Measurements from ENCODE around the gene TAS2R1.
"Not testable (repeated sequence)": the region's sequence is repeated elsewhere in the genome, so short reads cannot be mapped to it uniquely, and the experiment has no call there.

TAS2R1 gene

DNA sequence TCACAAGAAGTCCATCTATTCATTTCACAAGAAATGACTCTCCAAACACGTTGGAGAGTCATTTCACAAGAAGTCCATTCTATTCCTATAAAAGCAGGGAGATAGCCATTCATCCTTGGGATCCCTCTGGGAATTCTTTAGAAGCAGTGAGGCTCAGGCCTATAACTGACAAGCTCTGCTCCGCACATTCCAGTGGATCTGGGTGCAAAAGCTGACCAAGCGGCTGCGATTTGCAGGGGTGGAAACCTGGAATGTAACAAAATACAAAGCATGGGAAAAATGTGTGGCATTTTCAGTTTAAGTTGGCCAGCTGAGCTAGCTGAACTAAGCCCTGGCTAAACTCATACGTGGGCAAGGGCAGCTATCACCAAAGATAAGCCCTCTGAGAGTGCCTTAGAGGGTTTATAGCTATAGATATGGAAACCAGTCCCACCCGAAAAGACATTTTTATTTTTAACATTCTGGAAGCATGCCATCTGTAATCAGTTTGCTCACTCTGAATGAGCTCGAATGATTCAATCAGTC lies 8.7 kb downstream of the TAS2R1 start:
- DNase-seq: no peak

- DNase-seq: no peak
Observed at GRCh38 chr5:9619331-9620092, 10.6 kb downstream of the TAS2R1 start.

- DNase-seq: no peak
Observed at GRCh38 chr5:9617739-9618504, 12.2 kb downstream of the TAS2R1 start.

- no peak for DNase-seq
Observed at GRCh38 chr5:9617221-9617620, 12.9 kb downstream of the TAS2R1 start.

- DNase-seq: no peak
Observed at GRCh38 chr5:9615331-9615730, 14.8 kb downstream of the TAS2R1 start.

DNA sequence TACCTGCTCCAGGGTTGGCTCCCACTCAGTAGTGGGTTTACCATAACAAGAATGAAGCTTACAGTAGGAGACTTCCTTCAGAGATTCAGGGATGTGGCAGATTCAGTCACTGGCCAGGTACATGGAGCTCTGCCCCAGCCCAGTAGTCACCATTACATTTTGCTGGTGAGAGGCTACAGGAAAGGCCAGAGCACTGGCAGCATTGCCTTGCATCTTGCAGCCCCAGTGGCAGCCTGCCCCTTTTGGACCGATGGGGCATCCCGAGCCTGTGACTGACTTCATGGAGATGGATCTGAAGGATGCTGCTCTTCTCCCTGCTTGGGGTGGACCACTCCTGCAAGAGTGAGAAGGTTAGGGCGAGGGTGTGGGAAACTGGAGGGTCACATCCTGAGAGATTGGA lies 16.8 kb downstream of the TAS2R1 start:
- no peak for DNase-seq

DNA sequence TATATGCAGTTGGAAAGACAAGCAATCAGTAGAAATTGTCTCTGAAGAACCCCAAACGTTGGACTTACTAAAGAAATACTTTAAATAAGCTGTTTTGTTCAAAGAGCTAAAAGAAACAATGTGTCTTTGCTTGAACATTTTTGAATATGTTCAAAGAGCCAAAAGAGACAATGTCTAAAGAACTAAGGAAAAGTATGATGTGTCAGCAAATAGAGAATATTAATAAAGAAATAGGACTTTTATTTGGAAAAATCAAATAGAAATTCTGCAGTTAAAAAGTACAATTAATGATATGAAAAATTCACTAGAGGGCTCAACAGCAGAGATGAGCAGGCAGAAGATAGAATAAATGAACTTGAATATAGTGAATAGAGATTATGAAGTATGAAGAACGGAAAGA lies 19.2 kb downstream of the TAS2R1 start:
- no peak for DNase-seq

- no peak for DNase-seq
Observed at GRCh38 chr5:9610364-9610763, 19.8 kb downstream of the TAS2R1 start.

- no peak for DNase-seq
Observed at GRCh38 chr5:9608093-9608492, 22.1 kb downstream of the TAS2R1 start.

GRCh38 chr5:9605041-9605838 lies 24.9 kb downstream of the TAS2R1 start:
- no peak for DNase-seq

DNA sequence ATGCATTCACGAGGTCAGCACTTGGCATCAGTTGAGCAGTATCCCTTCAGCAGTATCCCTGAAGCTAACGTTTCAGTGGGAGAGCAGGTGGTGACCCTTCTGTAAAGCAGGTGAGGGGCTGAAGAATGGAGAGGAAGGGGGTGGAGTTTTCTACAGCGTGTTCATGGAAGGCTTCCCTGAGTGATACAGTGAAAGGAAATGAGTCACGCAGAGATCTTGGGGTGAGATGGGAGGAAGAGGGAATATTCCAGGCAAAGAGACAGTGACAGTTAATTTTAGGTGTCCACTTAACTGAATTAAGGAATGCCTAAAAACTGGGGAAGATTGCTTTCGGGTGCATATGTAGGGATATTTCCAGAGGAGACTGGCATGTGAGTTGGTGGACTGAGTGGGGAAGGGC lies 25.7 kb downstream of the TAS2R1 start:
- no peak for DNase-seq

- no peak for DNase-seq
Observed at GRCh38 chr5:9601055-9601739, 29.0 kb downstream of the TAS2R1 start.

- DNase-seq: no peak
Observed at GRCh38 chr5:9599391-9599790, 30.8 kb downstream of the TAS2R1 start.

- DNase-seq: not testable (repeated sequence)
Observed at GRCh38 chr5:9598329-9598728, 31.8 kb downstream of the TAS2R1 start.

GRCh38 chr5:9597322-9597721 lies 32.8 kb downstream of the TAS2R1 start:
- DNase-seq: not testable (repeated sequence)

DNA sequence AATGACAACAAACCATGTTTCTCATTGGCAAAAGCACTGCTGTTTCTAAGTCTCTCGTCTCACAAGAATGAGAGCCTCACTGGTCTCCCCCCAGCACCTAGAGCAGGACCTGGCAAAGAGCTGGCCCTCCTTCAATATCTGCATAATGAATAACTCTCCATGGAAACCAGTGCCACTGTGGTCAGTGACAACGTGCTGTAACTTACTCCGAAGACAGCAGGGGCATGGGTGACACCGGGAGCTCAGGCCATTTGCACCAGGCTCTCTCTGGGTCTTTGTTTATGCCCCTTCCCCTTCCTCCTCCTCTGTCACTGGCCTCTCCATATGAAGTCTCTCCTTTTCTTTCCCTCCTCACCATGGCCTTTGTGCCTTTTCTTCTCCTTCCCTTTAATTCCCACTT lies 33.3 kb downstream of the TAS2R1 start:
- no peak for DNase-seq

GRCh38 chr5:9596171-9596780 lies 33.9 kb downstream of the TAS2R1 start:
- DNase-seq: no peak

- DNase-seq: no peak
Observed at GRCh38 chr5:9594913-9595312, 35.2 kb downstream of the TAS2R1 start.

DNA sequence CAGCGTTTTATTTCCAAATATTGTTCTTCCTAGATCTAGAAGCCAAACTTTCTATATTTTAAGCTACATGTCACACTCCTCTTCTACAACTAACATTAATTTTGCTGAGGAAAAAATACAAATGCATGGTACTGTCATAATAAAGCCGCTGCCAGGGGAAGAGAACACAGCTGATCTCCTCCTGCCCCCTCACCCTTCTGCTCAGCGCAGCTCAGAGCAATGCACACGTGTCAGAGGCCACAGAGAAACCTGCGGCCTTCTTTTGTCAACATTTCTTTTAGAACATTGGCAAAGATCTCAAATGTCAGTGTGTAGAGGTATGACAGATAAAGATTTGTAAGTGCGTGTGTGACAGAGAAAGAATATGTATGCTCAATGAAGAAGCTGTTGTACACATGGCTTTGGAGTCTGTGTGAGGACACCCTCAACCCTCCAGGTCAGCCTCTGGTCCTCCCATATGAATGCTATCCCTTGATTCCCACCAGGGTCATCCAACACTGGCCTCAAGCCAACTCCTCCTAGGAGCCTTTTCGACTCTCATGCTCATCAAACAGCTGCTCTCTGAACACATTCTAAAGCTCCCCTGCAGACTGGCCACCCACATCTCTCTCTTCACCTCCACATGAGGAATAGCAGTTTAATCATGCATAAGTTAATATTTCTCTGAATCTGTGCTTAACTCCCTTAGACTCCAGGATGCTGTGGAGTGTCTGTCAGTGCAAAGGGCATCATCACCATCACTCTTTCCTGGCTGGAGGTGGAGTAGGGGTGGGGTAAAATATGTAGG lies 40.9 kb downstream of the TAS2R1 start:
- no peak for DNase-seq

DNA sequence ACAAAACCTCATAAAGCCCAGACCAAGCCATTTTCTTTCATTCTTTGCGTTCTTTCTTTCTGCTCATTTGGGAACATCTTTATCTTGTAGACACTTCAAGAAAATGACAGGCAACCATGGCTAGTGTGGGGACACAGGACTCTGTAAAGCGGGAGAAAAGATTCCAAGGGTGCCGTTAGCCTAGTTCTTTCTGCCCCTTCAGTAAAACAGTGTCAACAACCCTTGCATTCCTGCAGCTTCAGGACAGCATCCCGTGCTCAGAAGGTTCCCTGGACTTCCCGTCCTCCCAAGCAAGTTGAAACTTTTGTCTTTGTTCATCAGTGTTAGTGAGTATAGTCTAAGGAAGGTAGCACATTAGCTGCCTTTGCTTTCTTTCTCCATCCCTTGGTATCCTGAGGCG lies 41.9 kb downstream of the TAS2R1 start:
- DNase-seq: no peak

DNA sequence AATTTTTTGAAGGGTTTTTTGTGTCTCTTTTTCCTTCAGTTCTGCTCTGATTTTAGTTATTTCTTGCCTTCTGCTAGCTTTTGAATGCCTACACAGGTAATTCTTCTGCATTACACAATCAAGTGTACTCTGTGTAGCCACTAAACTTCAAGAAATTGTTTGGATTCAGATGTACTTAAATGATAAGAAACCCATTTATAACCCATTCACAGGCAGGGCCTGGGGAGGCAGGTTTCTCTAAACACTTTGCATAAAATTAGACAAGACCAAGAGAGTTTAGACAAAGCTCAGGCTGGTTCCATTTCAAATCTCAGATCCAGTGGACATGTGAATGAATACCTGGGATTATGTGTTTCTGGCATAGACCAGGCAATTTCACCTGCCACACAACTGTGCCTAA lies 43.0 kb downstream of the TAS2R1 start:
- no peak for DNase-seq
